ENCODE measurements around the gene CDK5. TPM values are rescaled to one million over a fixed set of nuclear protein-coding genes. Genes with fewer than 3 reads are reported as not detected.

CDK5 gene
- total RNA-seq, 1 experiment from 2014 or later: 19.8 TPM

- Histone ChIP-seq H3K27me3 (ENCODE audit: insufficient read depth, low read length) (no peaks in the 10 kb centered on the region), H3K36me3 (ENCODE audit: control insufficient read depth in 1 of 2, insufficient read depth in 2 of 2, low read length in 2 of 2) (no peaks in the 10 kb centered on the region), H3K4me3 (replicated peaks in 1 of 2; ENCODE audit: low read depth in 1 of 2, low read length in 2 of 2) (no peak overlapping the region), H4K20me1 (ENCODE audit: insufficient read depth) (no peaks in the 10 kb centered on the region), H3K9me2 (ENCODE audit: insufficient read depth) (no peaks in the 10 kb centered on the region), H2AFZ (ENCODE audit: low read depth, low read length, poor library complexity, severe bottlenecking) (no peak overlapping the region), H3K9me3 (ENCODE audit: control insufficient read depth in 1 of 2, insufficient read depth in 1 of 2, low read depth in 1 of 2, low read length in 2 of 2) (no peaks in the 10 kb centered on the region), H3K27ac (ENCODE audit: low read depth, low read length) (no peak overlapping the region), H3K4me2 (ENCODE audit: low read length) (peak overlapping the region; percentile 94), H3K9ac (ENCODE audit: low read length) (0 out of 2 replicates have a peak overlapping the region, but pooled peaks have one; percentile 81), H3K4me1 (ENCODE audit: control insufficient read depth in 1 of 2, insufficient read depth in 2 of 2, low read length in 2 of 2) (peaks cover 16 to 44% of the 10 kb centered on the region in 2 experiments; a peak in 3 of 4 replicates), H3K79me2 (ENCODE audit: insufficient read depth, low read length) (peaks cover 4% of the 10 kb centered on the region; the same call in 1 of the 2 replicates)
- BruUV-seq (replicated peaks): no TSS peak
- DNase-seq (ENCODE audit: low read depth, low spot score) (no peak), ATAC-seq (no peak)
- RAD21 ChIA-PET (ENCODE audit: low non-redundant PET in 1 of 2, low total read pairs in 2 of 2, uncharacterized antibody in 2 of 2, unreplicated experiment in 2 of 2): no interaction called here
- TF ChIP-seq ZBTB33 (IDR thresholded peaks at IDR 0.05; ENCODE audit: extremely low read depth, insufficient replicate concordance, low read length) (no peak), TCF7L2 (IDR thresholded peaks at IDR 0.05; ENCODE audit: borderline replicate concordance, extremely low read depth, insufficient read depth, insufficient read length) (no peak), ZFX (IDR thresholded peaks at IDR 0.05) (no peak), RAD21 (IDR thresholded peaks at IDR 0.05; ENCODE audit: low read depth) (no peak), EGR1 (IDR thresholded peaks at IDR 0.05; ENCODE audit: low read depth) (no peak), ZNF274 (IDR thresholded peaks at IDR 0.05; ENCODE audit: low read depth, low read length) (no peak), CEBPB (IDR thresholded peaks at IDR 0.05; ENCODE audit: low read depth) (no peak), FOSL1 (IDR thresholded peaks at IDR 0.05; ENCODE audit: low read depth) (no peak), ATF3 (IDR thresholded peaks at IDR 0.05) (no peak), EZH2 (IDR thresholded peaks at IDR 0.05) (no peak)
- intact Hi-C loops (cut with micrococcal nuclease): no loop called here
- POLR2A ChIA-PET: no interaction called here
- CTCF ChIA-PET: interaction anchor here (1.1 to 5.4 kb wide), 3 partner anchors 13 to 43 kb away, joined by 3 to 59 read pairs (median 4); no protein-coding TSS in a partner anchor
Observed at GRCh38 chr7:151007469-151007898, 50.2 kb downstream of the CDK5 start.

Measured in HCT116 (cell line).